ENCODE results near the gene NUP43. TPM values are rescaled to one million over a fixed set of nuclear protein-coding genes. Genes with fewer than 3 reads are reported as not detected.

NUP43 gene
- total and polyA plus RNA-seq, 2 of the 13 experiments (the other 11 are each of a cell fraction or from before 2014, with no cell fraction given) = 38.9 to 85.1 TPM

GRCh38 chr6:149746147-149746946 is at the start of gene NUP43 (continued):
- TF ChIP-seq MIER3 (CRISPR knock-in tag; IDR thresholded peaks at IDR 0.05; ENCODE audit: borderline replicate concordance) = peak; percentile 96
- no peak for TF ChIP-seq PRMT3 (CRISPR knock-in tag; IDR thresholded peaks at IDR 0.05; ENCODE audit: borderline replicate concordance, low read depth)
- TF ChIP-seq TAF1 (CRISPR knock-in tag; IDR thresholded peaks at IDR 0.05) = peak; percentile 88
- TF ChIP-seq ESRRA (CRISPR knock-in tag; IDR thresholded peaks at IDR 0.05; ENCODE audit: low read depth) = no peak; the same call in 1 of the 2 replicates
- TF ChIP-seq ZNF556 (CRISPR knock-in tag; IDR thresholded peaks at IDR 0.05; ENCODE audit: borderline replicate concordance) = peak; percentile 97; the same call in 1 of the 2 replicates
- peak; percentile 93; the same call in 1 of the 2 replicates for TF ChIP-seq ZNF761 (CRISPR knock-in tag; conservative IDR thresholded peaks at IDR 0.05)
- peak; percentile 77; the same call in 1 of the 2 replicates for TF ChIP-seq ZNF224 (CRISPR knock-in tag; IDR thresholded peaks at IDR 0.05)
- TF ChIP-seq ZNF160 (CRISPR knock-in tag; IDR thresholded peaks at IDR 0.05) = no peak
- TF ChIP-seq HOXD1 (CRISPR knock-in tag; IDR thresholded peaks at IDR 0.05) = 0 out of 2 replicates have a peak, but pooled peaks have one; percentile 40
- TF ChIP-seq ZNF879 (CRISPR knock-in tag; IDR thresholded peaks at IDR 0.05) = peak; percentile 27; the same call in 1 of the 2 replicates
- 0 out of 2 replicates have a peak, but pooled peaks have one; percentile 85 for TF ChIP-seq FOXC1 (CRISPR knock-in tag; IDR thresholded peaks at IDR 0.05; ENCODE audit: borderline replicate concordance)
- TF ChIP-seq NFKB2 (CRISPR knock-in tag; IDR thresholded peaks at IDR 0.05; ENCODE audit: borderline replicate concordance) = peak; percentile 89; the same call in 1 of the 2 replicates
- no peak for TF ChIP-seq RORA (CRISPR knock-in tag; IDR thresholded peaks at IDR 0.05)
- peak; percentile 89 for TF ChIP-seq ZNF749 (CRISPR knock-in tag; IDR thresholded peaks at IDR 0.05; ENCODE audit: borderline replicate concordance)
- peak; percentile 97 for TF ChIP-seq IRF2 (CRISPR knock-in tag; IDR thresholded peaks at IDR 0.05)
- TF ChIP-seq ETS1 (CRISPR knock-in tag; IDR thresholded peaks at IDR 0.05) = no peak
- TF ChIP-seq RFX1 (IDR thresholded peaks at IDR 0.05) = no peak
- 0 out of 2 replicates have a peak, but pooled peaks have one; percentile 49 for TF ChIP-seq ZNF512 (CRISPR knock-in tag; IDR thresholded peaks at IDR 0.05)
- TF ChIP-seq ZNF263 (CRISPR knock-in tag; IDR thresholded peaks at IDR 0.05) = peak; percentile 71
- no peak for TF ChIP-seq SMAD9 (CRISPR knock-in tag; IDR thresholded peaks at IDR 0.05)
- TF ChIP-seq PHB2 (IDR thresholded peaks at IDR 0.05; ENCODE audit: partially characterized antibody) = no peak
- TF ChIP-seq RNF2 (conservative IDR thresholded peaks at IDR 0.05; ENCODE audit: low read depth) = peak; percentile 73; the same call in 1 of the 2 replicates
- TF ChIP-seq ZNF331 (CRISPR knock-in tag; IDR thresholded peaks at IDR 0.05) = peak; percentile 87
- TF ChIP-seq ZNF597 (CRISPR knock-in tag; IDR thresholded peaks at IDR 0.05) = no peak
- TF ChIP-seq ZC3H13 (CRISPR knock-in tag; IDR thresholded peaks at IDR 0.05) = no peak
- peak; percentile 82; the same call in 1 of the 2 replicates for TF ChIP-seq GLI4 (CRISPR knock-in tag; IDR thresholded peaks at IDR 0.05; ENCODE audit: borderline replicate concordance)
- TF ChIP-seq HNRNPLL (IDR thresholded peaks at IDR 0.05; ENCODE audit: low read depth, low read length, poor library complexity, severe bottlenecking) = peak; percentile 70
- no peak for TF ChIP-seq TAF15 (IDR thresholded peaks at IDR 0.05; ENCODE audit: low read depth, low read length, poor library complexity, severe bottlenecking)

Data from HepG2 (cell line).